Hindlimb muscle (tissue), 1 donor: ENCODE data around the gene OR52E4. TPM values are rescaled to one million over a fixed set of nuclear protein-coding genes. Genes with fewer than 3 reads are reported as not detected.

ENCODE experiments used
- DNase-seq: peaks from one replicate; pipeline ENCODE4 v3.0.0-alpha.2; 2013
- polyA plus RNA-seq: library from polyadenylated mRNA; unstranded; fragments of 120-200 nt; gene quantifications from one replicate; pipeline ENCODE4 v1.2.1, GENCODE V29; 2013; ENCODE audit not compliant: insufficient read length

The OR52E4 gene
- not detected for polyA plus RNA-seq

DNA sequence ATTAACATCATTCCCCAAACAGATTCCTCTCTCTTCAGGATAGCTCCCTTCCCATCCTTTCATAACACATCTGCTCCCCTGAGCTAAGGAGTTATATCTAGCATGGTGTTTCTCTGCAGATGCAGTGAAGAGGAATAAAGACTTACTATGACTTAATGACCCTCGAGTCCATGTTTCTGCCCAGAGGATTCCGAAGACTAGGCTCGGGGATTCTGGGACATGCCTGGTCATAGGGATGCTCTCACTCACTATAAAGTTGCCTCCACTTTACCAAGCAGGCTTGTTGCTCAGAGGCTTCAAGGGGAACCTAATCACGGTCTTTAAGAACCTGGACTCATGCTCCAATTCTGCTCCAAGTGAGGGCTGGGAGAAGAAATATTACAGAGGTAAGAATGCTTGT lies at the start of gene OR52E4:
Gene OR52E4 (plus strand): TSS at position 301 of the 400 bp plus-strand sequence. CDS start 3,664 bp downstream, outside the sequence.
- no peak for DNase-seq

DNA sequence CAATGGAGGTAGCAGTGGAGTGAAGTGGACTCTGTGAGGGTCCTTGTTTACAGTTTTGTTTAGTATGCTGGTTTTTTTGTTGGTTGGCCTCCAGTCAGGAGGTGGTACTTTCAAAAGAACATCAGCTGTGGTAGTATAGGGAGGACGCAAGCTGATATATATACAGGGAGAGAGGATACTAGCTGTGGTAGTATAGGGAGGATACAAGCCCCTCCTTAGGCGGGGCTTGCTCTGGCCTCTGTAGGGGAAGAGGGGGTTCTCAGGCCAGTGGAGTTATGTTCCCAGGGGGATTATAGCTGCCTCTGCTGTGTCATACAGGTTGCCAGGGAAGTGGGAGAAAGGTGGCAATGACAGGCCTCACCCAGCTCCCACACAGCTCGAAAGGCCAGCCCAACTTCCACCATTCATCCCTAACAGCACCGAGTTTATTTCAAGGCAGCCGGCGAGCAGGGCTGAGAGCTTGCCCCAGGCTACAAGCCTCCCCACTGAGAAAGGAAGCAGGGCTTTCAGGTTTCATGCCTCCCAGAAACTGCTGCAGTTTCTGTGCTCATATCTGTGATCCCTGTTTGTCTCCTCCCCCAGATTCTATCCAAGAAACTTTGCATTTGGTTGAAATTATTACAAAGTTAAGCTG lies 49.1 kb upstream of the OR52E4 start:
- DNase-seq = no peak

DNA sequence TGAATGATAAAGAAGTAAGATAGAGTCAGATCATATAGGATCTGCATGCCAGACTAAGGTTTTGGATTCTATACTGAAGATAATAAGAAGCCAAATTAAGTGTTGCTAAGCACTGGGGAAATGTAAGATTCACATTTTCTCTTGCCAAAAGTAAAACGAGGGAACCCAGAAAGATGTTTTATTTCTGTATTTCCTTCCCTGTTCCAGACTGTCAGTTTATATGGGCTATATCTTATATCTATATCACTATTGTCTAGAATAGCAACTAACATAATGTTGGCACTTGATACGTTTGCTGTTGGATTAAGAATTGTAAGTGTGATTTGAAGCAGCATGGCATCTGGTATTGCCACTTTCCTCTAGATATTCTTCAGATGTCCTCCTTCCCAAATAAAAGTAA lies 47.0 kb upstream of the OR52E4 start:
- no peak for DNase-seq

DNA sequence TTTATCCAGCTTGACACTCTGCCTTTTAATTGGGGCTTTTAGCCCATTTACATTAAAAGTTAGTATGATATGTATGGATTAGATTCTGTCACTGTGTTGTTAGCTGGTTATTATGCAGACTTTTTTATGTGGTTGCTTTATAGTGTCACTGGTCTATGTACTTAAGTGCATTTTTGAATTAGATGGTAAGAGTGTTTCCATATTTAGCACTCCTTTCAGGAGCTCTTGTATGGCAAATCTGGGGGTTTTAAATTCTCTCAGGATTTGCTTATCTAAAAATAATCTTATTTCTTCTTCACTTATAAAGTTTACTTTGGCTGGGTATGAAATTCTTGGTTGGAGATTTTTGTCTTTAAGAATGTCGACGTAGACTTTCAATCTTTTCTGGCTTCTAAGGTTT lies 42.7 kb upstream of the OR52E4 start:
- DNase-seq = no peak

DNA sequence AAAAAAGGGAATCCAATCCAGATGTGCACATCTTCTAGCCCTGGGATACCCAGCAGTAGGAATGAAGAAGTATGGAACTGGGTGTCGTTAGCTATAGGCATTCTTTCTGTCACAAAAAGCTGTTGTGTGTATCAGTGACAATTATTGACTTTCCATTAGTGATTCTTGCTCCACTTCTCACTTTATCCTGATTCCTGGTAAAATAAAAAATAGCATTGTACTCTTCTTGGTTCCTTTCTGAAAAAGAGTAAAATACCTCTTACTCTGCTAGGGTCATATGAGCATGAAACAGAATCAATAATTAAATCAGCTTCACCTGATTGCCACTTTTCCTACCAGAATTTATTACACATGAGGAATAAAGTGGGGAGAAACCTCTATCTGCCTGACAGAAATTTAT lies 38.6 kb upstream of the OR52E4 start, which contains the start of gene OR52E6:
Gene OR52E6 (minus strand): TSS at position 101 of the 400 bp plus-strand sequence. CDS start 0 bp downstream, at position 101.
- DNase-seq = no peak

DNA sequence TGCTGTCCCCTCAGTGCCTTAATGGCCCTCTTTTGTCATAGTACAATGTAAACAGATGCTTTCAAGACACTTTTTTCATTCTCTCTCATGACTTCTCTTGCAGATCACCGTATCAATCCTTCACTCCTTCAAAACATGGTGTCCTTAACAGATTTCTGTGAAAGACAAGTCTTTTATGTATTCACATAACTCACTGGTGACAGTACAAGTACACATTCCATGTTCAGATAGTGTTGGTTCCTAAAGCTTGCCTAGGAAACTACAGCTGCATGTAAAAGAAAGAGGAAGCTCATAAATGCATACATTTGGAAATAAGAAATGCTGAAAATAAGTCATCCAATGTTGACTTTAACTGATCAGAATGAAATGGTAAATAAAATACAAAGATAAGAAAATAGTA lies 33.7 kb upstream of the OR52E4 start:
- DNase-seq = no peak

DNA sequence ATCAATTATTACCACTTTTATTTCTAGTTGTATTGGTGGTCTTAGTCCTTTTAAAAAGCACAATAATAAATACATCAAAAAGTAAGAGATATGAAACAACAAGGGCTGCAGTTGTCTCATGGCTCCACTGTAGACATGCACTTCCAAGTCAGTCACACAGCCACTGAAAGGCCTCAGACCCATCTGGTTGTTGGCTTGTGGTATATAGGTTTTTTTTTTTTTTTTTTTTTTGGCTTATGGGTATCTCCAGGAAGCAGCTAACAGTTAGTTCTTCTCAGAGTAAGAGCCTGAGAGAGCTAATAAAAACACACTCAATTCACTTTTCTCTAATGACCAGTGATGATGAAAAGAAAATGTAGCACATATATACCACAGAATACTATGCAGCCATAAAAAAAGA lies 32.7 kb upstream of the OR52E4 start:
- DNase-seq = no peak

DNA sequence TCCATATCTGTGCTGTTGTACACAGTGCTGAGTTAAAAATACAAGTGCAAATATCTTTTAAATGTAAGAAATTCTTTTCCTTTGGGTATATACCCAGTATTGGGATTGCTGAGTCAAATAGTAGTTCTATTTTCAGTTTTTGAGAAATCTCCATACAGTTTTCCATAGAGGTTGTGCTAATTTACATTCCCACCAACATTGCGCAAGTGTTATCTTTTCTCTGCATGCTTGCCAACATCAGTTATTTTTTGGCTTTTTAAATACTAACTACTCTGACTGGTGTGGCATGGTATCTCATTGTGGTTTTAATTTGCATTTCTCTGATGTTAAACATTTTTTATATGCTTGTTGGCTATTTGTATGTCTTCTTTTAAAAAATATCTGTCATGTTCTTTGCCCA lies 29.4 kb upstream of the OR52E4 start:
- no peak for DNase-seq

DNA sequence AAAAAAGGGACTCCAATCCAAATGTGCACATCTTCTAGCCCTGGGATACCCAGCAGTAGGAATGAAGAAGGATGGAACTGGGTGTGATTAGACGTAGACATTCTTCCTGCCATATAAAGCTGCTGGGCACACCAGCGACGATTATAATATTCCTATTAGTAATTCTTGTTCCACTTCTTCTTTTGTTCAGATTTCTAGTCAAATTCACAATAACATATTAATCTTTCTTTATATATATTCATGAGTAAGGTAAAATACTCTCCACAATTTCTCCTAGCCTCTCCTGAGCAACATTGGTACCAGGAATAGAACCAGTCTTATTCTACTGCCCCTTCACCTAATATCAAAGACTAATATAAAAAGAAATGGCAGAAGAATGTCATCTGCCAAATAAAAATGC lies 22.8 kb upstream of the OR52E4 start, which contains the start of gene OR52E8:
Gene OR52E8 (minus strand): TSS at position 101 of the 400 bp plus-strand sequence. CDS start 0 bp downstream, at position 101.
- DNase-seq = no peak

DNA sequence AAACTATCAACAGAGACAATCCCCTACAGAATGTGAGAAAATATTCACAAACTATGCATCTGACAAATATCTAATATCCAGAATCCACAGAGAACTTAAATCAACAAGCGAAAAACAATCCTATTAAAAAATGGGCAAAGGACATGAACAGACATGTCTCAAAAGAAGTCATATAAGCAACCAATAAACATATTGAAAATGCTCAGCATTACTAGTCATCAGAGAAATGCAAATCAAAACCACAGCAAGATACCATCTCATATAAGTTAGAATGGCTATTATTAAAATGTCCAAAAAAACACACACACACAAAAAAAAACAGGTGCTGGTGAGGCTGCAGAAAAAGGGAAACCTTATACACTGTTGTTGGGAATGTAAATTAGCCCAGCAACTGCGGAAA lies 14.6 kb upstream of the OR52E4 start:
- DNase-seq = no peak

DNA sequence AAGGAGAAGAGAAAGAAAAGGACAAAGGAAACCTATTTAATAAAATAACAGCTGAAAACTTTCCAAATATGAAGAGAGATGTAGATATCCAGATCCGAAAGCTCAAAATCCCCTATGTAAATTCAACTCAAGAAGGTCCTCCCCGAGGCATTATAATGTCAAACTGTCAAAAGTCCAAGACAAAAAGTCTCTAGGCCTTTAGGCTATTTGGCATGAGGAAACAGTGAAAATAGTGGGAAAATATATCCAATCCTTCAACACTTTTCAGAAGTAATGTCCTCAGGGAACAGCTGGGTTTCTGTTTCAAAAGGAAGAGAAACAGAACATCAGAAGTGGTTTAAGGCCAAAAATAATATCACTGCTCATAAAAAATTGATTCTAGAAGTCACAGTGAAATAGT lies 1.9 kb upstream of the OR52E4 start:
- no peak for DNase-seq

DNA sequence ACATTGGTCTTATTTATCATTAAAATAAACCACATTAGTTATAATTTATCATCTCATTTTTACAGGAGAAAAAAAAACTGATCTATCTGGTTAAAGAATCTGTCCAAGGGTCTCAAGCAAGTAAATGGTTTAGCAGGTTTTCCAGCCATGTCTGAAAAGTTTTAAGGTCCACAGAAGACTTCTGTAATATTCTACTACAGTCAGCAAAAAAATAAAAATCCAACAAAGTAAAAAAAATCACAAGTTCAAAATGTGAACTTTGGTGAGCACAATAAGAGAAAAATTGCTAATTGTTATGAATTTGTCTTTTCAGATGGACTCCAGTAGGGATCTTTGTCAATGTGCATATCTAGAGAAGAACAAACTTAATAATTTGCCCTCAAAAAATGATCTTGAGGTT lies 1.3 kb downstream of the OR52E4 start:
- no peak for DNase-seq

DNA sequence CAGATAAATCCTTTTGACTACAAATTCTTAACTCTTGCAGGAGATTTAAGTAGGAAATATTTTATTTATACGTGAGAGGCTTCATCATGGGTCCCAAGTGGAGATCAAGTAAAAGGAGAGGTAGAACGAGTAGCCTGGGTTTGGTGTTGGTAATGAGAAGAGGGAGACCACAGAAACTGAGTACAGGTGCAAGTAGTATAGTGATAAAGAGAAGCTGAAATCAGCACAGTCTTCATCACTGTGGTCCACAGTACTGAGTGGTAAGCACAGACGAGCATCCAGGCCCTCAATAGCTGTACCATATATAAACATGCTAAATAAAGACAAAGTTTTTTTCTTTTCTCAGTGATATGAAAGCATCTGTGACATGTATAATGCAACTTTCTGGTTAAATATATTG lies 6.7 kb downstream of the OR52E4 start:
- no peak for DNase-seq

DNA sequence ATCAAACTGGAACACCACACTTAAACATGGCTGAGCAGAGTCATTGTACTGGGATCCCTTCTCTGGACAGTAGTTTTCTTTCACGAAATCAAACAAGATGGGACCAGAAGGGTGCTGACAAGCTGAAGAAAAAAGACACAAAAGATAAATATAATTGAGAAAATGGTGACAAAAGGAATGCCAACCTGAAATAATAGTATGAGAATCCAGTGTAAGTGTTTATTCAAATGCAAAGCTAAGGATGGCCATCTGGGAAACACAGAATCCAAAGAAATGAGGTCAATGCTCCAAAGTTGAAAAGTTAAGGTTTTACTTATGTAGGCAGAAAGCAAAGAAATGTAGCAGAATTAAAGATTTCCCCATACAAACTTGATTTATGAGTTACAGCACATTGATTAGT lies 7.2 kb downstream of the OR52E4 start:
- no peak for DNase-seq

DNA sequence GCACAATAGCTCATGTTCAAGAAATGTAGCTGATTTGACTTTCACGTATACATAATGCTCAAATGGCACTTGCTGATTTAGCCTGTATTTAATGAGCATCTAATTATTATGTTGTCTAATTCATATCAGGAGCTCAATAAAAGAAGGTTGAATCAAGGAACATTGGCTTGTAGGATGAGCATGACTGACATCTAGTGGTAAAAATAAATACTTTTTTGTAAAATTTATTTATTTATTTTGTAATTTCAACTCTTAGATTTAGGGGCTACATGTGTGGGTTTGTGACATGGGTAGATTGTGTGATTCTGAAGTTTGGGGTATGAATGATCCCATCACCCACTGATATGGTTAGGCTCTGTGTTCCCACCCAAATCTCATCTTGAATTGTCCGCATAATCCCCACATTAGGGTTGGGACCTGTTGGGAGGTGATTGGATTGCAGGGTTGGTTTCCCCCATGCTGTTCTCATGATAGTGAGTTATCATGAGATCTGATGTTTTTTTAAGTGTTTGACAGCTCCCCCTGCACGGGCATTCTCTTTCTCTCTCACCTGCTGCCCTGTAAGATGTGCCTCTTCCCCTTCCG lies 10.9 kb downstream of the OR52E4 start:
- DNase-seq = no peak

DNA sequence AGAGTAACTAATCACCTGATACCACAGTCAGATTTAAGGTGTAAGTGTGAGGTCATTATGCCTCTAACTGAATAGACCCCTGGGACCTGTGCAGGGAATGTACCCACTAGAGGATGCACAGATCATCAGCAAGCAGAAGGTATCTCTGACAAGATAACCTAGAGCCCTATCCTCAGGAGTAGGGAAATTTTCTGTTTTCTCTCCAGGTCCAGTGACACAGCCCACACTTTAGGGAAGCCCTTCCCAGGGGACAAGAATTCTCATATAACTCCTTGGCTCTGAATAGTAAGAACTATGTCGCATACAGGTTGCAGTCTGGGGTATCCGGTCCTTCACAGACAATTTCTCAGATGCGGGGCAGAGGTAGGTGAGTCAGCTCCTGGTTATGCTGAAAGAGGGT lies 12.5 kb downstream of the OR52E4 start, which contains the start of gene OR52E5:
Gene OR52E5 (plus strand): TSS at position 301 of the 400 bp plus-strand sequence. CDS start 7,569 bp downstream, outside the sequence.
- no peak for DNase-seq

DNA sequence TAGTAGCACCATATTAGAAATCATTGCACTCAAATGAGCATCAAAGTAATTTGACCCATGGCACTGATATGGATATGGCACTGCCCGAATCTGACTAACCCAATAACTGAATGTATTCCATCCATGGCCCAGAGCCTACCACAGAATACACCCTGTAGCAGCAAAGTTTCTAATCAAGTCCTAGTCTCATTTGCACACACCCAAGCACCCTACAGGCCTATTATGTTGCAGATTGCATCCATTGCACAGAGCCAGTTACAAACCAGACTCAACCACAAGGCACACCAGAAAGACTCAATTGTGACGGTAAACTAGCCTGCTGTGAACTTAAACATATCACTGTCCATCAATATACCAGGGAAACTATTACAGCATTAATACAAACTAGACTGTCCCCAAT lies 19.1 kb downstream of the OR52E4 start:
- no peak for DNase-seq

DNA sequence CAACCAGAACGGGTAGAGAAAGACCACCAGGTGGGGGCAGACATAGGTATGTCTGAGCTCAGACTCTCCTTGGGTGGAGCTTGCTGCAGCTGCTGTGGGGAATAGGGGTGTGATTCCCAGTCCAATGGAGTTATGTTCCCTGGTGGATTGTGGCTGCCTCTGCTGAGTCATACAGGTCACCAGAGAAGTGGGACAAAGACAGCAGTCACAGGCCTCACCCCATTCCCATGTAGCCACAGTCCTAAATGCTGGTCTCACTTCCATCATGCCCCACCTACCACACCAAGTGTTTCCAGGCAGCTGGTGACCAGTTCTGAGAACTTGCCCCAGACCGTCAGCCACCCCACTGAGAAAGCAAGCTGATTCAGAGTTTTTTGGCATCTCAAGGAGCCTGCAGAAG lies 30.1 kb downstream of the OR52E4 start:
- DNase-seq = no peak

DNA sequence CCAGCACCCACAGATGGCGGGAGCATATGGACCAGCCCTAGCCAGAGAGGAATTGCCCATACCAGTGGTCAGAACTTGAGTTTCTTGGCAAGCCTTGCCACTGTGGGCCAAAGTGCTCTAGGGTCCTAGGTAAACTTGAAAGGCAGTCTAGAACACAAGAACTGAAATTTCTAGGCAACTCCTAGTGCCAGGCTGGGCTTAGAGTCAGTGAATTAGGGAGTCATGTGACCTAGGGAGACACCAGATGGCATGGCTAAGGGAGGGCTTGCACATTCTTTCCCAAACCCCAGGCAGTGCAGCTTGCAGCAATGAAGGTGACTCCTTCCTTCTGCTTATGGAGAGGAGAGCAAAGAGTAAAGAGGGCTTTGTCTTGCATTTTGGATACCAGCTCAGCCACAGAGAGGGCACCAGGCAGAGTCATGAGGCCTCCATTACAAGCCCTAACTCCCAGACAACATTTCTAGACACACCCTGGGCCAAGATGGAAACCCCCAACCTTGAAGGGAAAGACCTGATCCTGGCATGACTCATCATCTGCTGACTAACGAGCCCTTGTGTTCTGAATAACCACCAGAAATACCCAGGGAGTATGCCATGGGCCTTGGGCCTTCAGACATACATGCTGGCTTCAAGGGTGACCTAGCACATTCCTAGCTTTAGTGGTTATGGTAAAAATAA lies 42.5 kb downstream of the OR52E4 start:
- no peak for DNase-seq

DNA sequence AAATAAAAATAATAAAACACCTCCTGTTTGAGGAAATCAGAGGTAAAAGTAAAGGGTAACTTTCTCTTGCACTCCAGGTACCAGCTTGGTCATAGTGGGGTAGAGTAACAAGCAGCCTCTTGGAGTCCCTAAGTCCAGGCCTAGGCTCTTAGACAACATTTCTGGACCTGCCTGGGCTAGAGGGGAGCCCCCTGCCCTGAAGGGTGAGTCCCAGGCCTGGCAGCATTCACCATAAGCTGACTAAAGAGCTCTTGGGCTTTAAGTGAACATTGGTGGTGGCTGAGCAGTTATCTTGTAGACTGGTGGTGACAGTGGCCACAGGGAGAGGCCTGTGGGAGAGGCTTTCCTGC lies 43.0 kb downstream of the OR52E4 start:
- DNase-seq = no peak

DNA sequence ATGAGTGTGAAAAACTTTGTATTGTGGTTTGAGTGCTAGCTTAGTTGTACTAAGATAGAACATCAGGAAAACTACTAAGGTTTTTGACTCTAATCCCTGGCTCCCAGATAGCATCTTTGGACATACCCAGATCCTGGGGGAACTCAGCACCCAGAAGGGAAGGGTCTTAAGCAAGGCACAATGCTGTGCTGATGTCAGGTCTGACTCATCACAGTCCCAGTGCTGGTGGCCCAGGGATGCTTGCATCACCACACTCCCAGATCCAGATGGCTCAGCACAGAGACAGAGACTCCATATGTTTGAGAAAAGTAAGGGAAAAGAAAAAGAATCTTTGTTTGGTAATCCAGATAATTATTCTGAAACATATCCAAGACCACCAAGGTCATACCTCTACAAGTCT lies 43.4 kb downstream of the OR52E4 start:
- no peak for DNase-seq

DNA sequence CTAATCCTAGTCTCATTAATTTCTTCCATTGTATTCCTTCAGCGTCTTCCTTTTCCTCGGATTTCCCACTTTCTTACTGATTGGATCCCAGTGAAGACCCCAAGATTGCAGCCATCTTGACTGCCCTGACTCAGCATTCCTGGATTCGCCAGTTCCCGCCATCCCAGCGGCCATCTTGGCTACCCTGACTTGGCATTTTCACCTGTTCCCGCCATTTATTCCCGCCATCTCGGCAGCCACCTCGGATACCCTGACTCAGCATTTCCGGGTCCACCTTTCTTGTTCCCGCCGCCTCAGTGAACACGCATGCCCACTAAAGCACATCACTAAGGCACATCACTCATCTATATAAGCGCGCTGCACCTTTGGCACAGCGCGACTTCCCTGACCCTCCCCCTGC lies 47.8 kb downstream of the OR52E4 start:
- DNase-seq = no peak

DNA sequence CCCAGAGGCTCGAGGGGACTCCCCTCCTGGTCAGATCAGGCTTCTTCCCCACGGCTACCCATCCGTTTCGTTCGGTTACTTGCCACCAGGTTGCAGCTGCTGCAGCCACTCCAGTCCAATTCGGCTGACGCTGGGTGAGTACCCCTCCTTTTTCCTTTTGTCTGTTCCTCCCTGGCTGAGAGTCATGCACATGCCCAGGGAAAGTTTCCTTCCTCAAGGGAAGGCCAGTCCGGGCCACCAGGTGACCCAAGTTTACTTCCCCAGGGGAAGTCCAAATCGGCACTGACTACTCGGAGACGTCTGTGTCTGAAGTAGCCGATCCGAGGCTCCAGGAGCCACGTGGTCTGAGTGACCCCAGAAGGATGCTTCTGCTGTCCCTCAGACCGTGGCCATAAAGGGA lies 48.4 kb downstream of the OR52E4 start:
- no peak for DNase-seq
